PC-9 (cell line): ENCODE data around the gene SLC22A23.

Source experiments
- CTCF ChIP-seq: fragments of 200-600 bp; sonication (generic); conservative IDR thresholded peaks from 2 replicates; pipeline ENCODE4 v1.6.1; 2017; ENCODE audit warnings: mixed run types, antibody characterized with exemption, mild to moderate bottlenecking, moderate library complexity
- EZH2 ChIP-seq: fragments of 200-600 bp; sonication (generic); IDR thresholded peaks from 2 replicates; pipeline ENCODE4 v1.8.0; 2017; ENCODE audit warnings: antibody characterized with exemption, low read depth

DNA sequence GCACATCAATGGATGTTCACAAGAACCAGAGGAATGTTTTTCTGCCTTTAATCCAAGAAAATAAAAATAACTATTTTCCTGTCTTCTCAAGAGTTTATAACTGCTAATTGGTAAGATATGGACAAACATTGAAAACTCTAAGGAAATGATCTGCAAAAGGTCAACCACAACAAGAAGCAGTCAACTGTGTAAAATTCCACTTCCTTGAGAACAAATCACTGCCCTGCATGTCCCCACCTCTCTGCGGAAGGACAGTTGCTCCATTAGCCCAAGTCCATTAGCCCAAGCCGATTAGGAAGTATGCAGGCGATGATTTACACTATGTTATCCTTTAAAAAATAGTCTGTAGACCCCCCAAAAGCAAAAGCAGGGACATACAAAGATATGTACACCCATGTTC, 27.6 kb downstream of the SLC22A23 start:
- TF ChIP-seq CTCF (no peak), EZH2 (no peak)
